ENCODE measurements around the gene PCDHGA10. TPM values are rescaled to one million over a fixed set of nuclear protein-coding genes. Genes with fewer than 3 reads are reported as not detected.

The PCDHGA10 gene
- total RNA-seq (2022; extraction: Qiagen RNA extraction; ENCODE audit: low read depth) = not detected in 5 replicates

GRCh38 chr5:141412854-141413539 lies at the start of gene PCDHGA10:
Gene PCDHGA10, plus strand, starts transcription at chr5:141412987. Its CDS starts 189 bp downstream, at chr5:141413176.

GRCh38 chr5:141363952-141364660 lies 48.7 kb upstream of the PCDHGA10 start, which contains the start of gene PCDHGA5:
Gene PCDHGA5, plus strand, starts transcription at chr5:141364162. Its CDS starts 169 bp downstream, at chr5:141364331.

GRCh38 chr5:141369994-141370848 lies 42.6 kb upstream of the PCDHGA10 start, which contains the start of gene PCDHGB3:
Gene PCDHGB3, plus strand, starts transcription at chr5:141370242. Its CDS starts 153 bp downstream, at chr5:141370395.

GRCh38 chr5:141373673-141374317 lies 39.0 kb upstream of the PCDHGA10 start, which contains the start of gene PCDHGA6:
Gene PCDHGA6, plus strand, starts transcription at chr5:141373891. Its CDS starts 193 bp downstream, at chr5:141374084.

GRCh38 chr5:141382469-141383294 lies 30.1 kb upstream of the PCDHGA10 start, which contains the start of gene PCDHGA7:
Gene PCDHGA7, plus strand, starts transcription at chr5:141382742. Its CDS starts 158 bp downstream, at chr5:141382900.

GRCh38 chr5:141387557-141388311 lies 25.1 kb upstream of the PCDHGA10 start, which contains the start of gene PCDHGB4:
Gene PCDHGB4, plus strand, starts transcription at chr5:141387698. Its CDS starts 187 bp downstream, at chr5:141387885.

GRCh38 chr5:141392429-141393198 lies 20.2 kb upstream of the PCDHGA10 start, which contains the start of gene PCDHGA8:
Gene PCDHGA8, plus strand, starts transcription at chr5:141392633. Its CDS starts 181 bp downstream, at chr5:141392814.

GRCh38 chr5:141397756-141398551 lies 14.8 kb upstream of the PCDHGA10 start, which contains the start of gene PCDHGB5:
Gene PCDHGB5, plus strand, starts transcription at chr5:141397947. Its CDS starts 181 bp downstream, at chr5:141398128.

GRCh38 chr5:141402553-141403243 lies 10.1 kb upstream of the PCDHGA10 start, which contains the start of gene PCDHGA9:
Gene PCDHGA9, plus strand, starts transcription at chr5:141402778. Its CDS starts 175 bp downstream, at chr5:141402953.

GRCh38 chr5:141407790-141408505 lies 4.8 kb upstream of the PCDHGA10 start, which contains the start of gene PCDHGB6:
Gene PCDHGB6, plus strand, starts transcription at chr5:141408021. Its CDS starts 182 bp downstream, at chr5:141408203.

GRCh38 chr5:141417494-141418172 lies 4.8 kb downstream of the PCDHGA10 start, which contains the start of gene PCDHGB7:
Gene PCDHGB7, plus strand, starts transcription at chr5:141417677. Its CDS starts 183 bp downstream, at chr5:141417860.

GRCh38 chr5:141420855-141421488 lies 8.2 kb downstream of the PCDHGA10 start, which contains the start of gene PCDHGA11:
Gene PCDHGA11, plus strand, starts transcription at chr5:141421051. Its CDS starts 177 bp downstream, at chr5:141421228.

GRCh38 chr5:141430332-141431113 lies 17.7 kb downstream of the PCDHGA10 start, which contains the start of gene PCDHGA12:
Gene PCDHGA12, plus strand, starts transcription at chr5:141430507. Its CDS starts 253 bp downstream, at chr5:141430760.

